Activated T-cell treated with anti-CD3 and anti-CD28 coated beads for 1 hour (primary cell): ENCODE results near the gene NYAP1.
A peak's percentile ranks its signal among the peaks of the same experiment; 100 is the strongest.

Experiments
- DNase-seq: peaks from one replicate; pipeline ENCODE4 v3.0.0-alpha.2; 2020; ENCODE audit warnings: low read depth

Gene NYAP1

GRCh38 chr7:100457033-100457432 lies 26.7 kb upstream of the NYAP1 start:
- DNase-seq: no peak

DNA sequence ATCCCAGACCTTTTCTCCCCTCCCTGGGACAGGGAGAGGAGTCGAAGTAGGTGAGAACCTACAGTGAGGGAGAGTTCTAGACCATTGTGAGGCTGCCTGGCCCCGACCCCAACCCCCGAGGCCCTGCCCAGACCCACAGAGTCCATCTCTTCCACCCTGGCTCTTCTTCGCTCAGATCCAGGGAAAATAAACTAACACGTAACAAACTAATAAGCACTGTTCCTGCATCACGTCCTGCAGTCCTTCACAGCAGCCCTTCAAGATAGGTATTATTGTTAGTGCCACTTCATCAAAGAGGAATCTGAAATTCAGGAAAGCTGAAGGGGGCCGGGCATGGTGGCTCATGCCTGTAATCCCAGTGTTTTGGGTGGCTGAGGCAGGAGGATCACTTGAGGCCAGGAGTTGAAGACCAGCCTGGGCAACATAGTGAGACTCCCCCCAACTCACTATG lies 19.5 kb upstream of the NYAP1 start, which contains the start of gene SPACDR:
Gene SPACDR (minus strand): TSS at position 51 of the 451 bp plus-strand sequence. CDS start 235 bp downstream, outside the sequence.
- DNase-seq: no peak

DNA sequence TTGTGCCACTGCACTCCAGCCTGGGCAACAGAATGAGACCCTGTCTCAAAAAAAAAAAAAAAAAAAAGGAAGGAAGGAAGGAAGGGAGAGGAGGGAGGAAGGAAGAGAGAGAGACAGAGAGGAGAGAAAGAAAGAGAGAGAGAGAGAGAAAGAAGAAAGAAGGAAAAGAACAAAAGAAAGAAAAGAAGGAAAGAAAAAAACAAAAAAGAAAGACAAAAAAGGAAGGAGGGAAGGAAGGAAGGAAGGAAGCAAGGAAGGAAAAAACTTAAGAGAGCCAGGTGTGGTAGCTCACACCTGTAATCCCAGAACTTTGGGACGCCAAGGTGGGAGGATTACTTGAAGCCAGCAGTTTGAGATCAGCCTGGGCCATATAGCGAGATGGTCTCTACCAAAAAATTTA lies 18.9 kb upstream of the NYAP1 start:
- DNase-seq: no peak

DNA sequence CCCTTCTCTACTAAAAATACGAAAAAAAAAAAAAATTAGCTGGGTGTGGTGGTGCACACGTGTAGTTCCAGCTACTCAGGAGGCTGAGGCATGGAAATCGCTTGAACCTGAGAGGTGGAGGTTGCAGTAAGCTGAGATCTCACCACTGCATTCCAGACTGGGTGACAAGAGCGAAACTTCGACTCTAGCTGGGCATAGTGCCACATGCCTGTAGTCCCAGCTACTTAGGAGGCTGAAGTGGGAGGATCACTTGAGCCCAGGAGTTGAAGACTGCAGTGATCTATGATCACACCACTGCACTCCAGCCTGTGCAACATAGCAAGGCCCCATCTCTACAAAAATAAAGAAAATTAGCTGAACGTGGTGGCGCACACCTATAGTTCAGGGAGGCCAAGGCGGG lies 18.4 kb upstream of the NYAP1 start:
- DNase-seq: no peak

DNA sequence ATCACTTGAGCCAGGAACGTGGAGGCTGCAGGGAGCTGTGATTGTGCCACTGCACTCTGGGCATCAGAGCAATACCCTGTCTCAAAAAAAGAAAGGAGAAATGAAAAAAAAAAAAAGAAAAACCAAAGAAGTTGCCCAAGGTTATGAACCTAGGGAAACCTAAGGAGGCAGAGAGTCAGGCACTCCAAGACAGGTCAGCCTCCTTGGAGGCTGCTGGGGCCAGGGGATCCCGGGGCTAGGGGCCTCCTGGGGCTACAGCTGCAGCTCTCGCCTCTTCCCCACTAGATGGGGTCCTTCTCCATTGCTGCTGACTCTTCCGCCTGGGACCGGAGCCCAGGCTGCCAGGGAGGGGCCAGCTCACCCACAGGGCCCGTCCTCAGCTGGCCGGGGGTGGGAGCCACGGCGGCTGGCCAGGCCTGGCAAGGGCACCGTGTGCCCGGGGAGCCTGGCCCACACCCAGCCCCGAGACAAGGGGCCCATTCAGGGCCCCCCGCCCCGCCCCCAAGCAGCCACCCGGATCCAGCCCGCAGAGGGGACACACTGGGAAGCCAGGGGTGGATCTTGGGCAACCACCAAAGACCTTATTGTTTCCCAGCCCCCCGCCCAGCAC lies 17.9 kb upstream of the NYAP1 start:
- no peak for DNase-seq

GRCh38 chr7:100466653-100467605 lies 16.8 kb upstream of the NYAP1 start:
- no peak for DNase-seq

GRCh38 chr7:100467638-100468373 lies 15.9 kb upstream of the NYAP1 start:
- DNase-seq: no peak

DNA sequence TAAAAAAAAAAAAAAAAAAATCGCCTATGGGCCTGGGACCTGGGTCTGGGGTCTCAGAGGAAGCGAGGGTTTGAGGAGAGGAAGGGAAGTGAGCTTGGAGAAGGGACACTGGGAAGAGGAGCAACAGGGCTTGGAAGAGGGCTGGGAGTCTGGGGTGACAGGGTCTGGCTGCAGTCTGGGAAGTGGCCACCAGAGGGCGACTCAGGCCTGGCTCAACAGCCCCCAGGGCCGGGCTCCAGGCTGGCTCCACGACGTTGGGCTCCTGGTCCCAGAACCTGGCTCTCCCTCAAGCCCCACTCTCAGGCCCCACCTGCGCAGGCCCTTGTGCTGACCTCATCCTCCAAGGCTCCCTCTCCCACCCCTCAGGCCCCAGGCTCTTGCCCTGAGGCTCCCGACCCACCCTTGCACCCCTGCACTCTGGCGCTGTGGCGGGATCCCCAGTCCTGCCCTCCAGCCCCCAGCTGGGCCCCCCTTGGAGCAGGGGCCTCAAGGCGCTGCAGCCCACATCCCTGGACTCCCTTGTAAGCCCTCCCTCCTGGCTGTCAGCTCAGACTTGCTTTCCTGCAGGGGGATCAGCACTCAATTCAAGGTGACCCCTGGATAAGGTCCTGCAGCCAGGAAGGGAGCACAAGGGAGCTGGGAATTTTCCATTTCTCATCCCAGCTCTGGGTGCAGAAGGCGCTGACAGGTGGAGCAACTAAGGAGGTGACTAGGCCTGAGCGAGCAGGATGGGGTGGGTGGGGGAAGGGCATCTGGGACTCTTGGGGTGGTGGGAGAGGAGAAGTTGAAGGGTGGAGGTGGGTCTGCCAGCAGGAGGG lies 14.3 kb upstream of the NYAP1 start:
- DNase-seq: peak; percentile 82

DNA sequence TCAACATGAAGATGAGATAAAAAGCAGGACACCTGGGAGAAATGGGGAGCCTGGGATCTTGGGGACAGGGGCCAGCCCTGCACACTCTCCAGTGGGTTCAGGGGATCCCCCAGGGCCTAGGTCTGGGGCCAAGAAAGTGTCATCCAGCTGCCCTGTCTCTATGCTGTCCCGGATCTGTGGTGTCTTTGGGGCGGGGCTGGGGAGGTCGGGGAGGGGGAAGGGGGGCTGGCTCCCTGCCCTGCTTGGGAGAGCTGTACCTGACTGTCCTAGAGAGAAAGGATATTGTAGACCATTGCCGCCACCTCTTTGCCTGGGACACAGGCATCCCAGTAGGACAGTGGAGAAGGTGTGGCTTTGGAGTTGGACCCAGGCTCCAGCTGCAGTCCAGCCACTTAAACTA lies 12.7 kb upstream of the NYAP1 start:
- no peak for DNase-seq

- DNase-seq: no peak
These were observed 11.4 kb upstream of the NYAP1 start for GRCh38 chr7:100472121-100472851.

- DNase-seq: no peak
These were observed 10.8 kb upstream of the NYAP1 start for GRCh38 chr7:100472854-100473499.

GRCh38 chr7:100475549-100475948 lies 8.2 kb upstream of the NYAP1 start:
- DNase-seq: no peak

GRCh38 chr7:100476101-100476780 lies 7.5 kb upstream of the NYAP1 start:
- DNase-seq: no peak

GRCh38 chr7:100476903-100477870 lies 6.5 kb upstream of the NYAP1 start:
- no peak for DNase-seq

GRCh38 chr7:100477871-100478267 lies 5.9 kb upstream of the NYAP1 start:
- DNase-seq: no peak

- peak; percentile 82 for DNase-seq
These were observed 4.6 kb upstream of the NYAP1 start, which contains the start of gene TSC22D4 for GRCh38 chr7:100478958-100479660. Gene TSC22D4, minus strand, starts transcription at chr7:100479214. Its CDS starts 1,176 bp downstream, at chr7:100478038.

DNA sequence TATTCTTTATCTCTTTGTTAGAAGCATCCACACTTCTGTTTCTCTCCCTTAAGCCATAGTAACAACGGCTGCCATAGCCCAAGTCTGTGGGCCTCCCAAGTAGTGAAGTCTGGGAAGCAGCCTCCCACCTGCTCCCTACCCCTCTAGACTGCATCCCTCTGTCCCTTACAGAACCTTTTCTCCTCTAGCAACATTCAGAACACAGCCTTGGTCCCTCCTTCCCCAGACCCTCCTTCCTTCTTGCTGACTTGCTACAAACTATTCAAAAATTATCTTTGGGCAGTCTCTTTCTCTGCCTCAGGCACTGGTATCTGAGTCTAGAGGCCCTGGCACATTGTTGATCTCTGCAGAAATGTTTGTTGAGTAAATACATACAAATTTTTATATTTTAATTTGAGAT lies 2.3 kb upstream of the NYAP1 start:
- DNase-seq: no peak

DNA sequence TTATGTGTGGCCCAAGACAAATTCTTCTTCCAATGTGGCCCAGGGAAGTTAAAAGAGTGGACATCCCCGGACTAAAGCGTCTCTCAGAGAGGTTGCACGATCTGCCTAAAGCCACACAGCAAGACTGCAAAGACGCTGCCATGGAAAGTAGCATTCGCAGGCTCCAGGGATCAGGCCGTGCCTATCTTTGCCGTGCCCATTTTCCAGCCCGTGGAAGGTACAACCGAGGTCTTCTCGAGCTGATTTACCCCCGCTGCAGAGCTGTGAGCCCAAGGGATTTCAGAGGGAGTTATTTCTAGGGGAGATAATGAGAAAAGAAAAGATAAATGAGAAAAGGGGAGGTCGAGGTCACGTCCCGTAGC lies 1.0 kb upstream of the NYAP1 start:
- no peak for DNase-seq
